ENCODE results near the gene WHRN. TPM values are rescaled to one million over a fixed set of nuclear protein-coding genes. Genes with fewer than 3 reads are reported as not detected.

Gene WHRN
- total and polyA plus RNA-seq, 2 donors: 3.2 to 14.9 TPM

DNA sequence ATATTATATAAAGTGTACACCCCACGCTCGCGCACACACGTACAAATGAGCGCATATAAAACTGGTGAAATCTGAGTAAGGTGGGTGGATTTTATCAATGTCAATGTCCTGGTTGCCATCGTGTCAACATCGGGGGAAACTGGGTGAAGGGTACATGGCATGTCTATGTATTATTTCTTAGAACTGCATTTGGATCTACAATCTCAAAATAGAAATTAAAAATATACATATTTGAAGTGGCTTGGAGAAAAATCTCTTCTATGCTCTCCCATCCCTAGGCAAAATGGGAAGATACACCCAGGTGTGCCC is 763 bp upstream of the WHRN start:
- Histone ChIP-seq H3K36me3 (ENCODE audit: control insufficient read depth in 2 of 2, insufficient read depth in 2 of 2, low read length in 1 of 2) (no peaks in the 10 kb centered on the region), H3K4me1 (ENCODE audit: control insufficient read depth in 2 of 2, insufficient read depth in 2 of 2, low read length in 2 of 2) (peaks cover 28 to 45% of the 10 kb centered on the region in 2 donors), H3K9me3 (ENCODE audit: control insufficient read depth in 2 of 2, insufficient read depth in 1 of 2, low read length in 1 of 2) (peaks cover 0 to 4% of the 10 kb centered on the region in 2 donors), H3K27ac (ENCODE audit: low read depth in 1 of 2, low read length in 1 of 2) (no peak overlapping the region), H3K27me3 (ENCODE audit: control insufficient read depth in 2 of 2, insufficient read depth in 1 of 2, low read length in 1 of 2) (peaks cover 2 to 76% of the 10 kb centered on the region in 2 donors), H3K4me3 (ENCODE audit: low read length in 2 of 2) (peak overlapping the region in 1 of 2 donors; percentile 82)
- WGBS: 70% methylated on average over 7 of the region's 7 CpGs
- DNase-seq (ENCODE audit: low read depth in 6 of 9, low spot score in 9 of 9): no peak

DNA sequence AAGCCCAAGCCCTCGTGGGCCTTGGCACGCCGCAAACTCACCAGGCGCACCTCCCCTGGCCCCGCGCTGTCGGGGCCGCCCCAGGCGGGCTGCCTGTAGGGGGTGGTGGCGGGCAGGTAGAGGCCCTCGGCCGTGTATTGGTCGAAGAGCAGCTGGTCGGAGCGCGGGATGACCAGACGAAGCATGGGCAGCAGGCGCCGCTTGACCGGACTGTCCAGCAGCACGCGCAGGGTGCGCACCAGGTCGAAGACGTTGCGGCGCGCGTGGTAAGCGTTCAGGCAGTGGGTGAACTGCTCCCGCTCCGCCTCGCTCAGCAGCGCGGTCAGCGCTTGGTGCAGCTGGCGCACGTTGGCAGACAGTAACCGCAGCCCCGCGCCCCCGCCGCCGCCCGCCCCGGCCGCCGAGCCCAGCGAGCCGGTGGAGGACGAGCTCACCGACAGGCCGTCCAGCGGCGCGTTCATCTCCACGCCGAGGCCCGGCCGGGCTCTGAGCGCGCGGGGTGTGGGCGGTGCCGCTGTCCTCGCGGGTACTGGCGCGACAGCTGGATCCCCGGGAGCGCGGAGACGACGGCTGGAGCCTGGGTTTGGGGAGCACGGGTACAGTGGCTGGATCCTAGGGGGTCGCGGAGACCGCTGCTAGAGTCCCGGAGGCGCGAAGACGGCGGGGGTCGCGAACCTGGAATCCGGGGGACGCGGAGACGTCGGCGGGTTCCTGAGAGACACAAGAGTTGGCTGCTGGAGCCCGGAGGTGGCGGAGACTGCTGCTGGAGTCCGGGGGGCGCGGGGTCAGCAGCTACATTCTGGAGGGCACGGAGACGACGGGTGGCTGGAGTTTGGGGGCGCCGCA is 709 bp downstream of the WHRN start:
- H3K4me3 ChIP-seq (ENCODE audit: low read length in 2 of 2): peak overlapping the region; percentile 58 to 82
- WGBS: 10% methylated on average over 101 of the region's 101 CpGs
- peaks cover 0 to 4% of the 10 kb centered on the region in 2 donors for H3K9me3 ChIP-seq (ENCODE audit: control insufficient read depth in 2 of 2, insufficient read depth in 1 of 2, low read length in 1 of 2)
- no peaks in the 10 kb centered on the region for H3K36me3 ChIP-seq (ENCODE audit: control insufficient read depth in 2 of 2, insufficient read depth in 2 of 2, low read length in 1 of 2)
- H3K27me3 ChIP-seq (ENCODE audit: control insufficient read depth in 2 of 2, insufficient read depth in 1 of 2, low read length in 1 of 2): peaks cover 2 to 82% of the 10 kb centered on the region in 2 donors
- H3K27ac ChIP-seq (ENCODE audit: low read depth in 1 of 2, low read length in 1 of 2): peak overlapping the region; percentile 18 to 58
- DNase-seq (ENCODE audit: low read depth in 6 of 9, low spot score in 9 of 9): peak in 4 of 9 donors; percentile 26 to 57 (median 36)
- peaks cover 28 to 45% of the 10 kb centered on the region in 2 donors for H3K4me1 ChIP-seq (ENCODE audit: control insufficient read depth in 2 of 2, insufficient read depth in 2 of 2, low read length in 2 of 2)

DNA sequence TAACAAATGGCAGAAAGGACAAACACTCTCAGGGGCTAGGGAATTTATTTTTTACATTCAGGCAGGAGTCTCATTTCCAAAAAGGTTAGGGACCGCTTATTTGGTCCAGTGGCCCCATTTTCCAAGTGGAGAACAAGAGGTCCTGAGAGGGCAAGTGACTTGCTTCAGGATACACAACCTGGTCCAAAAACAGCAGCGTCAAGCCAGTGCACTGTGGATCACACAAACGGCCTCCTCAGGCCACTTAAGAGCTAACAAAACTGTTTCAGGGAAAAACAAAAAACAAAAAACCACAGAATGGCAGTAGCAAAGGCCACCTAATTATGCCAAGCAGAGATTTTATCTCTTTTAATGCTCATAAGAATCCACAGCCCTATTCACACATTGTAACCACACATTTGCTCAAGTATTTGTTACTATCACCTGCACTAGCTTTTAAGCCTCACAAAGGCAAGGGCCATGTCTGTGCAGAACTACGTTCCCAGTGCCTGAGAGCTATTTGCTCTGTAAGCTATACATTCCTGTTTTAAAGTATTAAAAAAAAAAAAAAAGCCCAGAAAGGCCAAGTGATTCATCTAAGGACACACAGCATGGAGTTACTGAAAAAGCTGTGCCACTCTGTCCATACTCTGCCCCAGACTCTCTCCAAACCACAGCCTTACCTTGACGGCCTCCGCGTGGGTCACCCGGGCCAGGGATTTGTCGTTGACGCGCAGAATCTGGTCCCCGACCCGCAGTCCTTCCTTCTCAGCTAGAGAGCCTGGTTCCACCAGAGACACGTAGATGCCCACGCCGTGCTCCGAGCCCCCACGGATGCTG is 1.5 kb downstream of the WHRN start:
- Histone ChIP-seq H3K9me3 (ENCODE audit: control insufficient read depth in 2 of 2, insufficient read depth in 1 of 2, low read length in 1 of 2) (peaks cover 0 to 4% of the 10 kb centered on the region in 2 donors), H3K27ac (ENCODE audit: low read depth in 1 of 2, low read length in 1 of 2) (peak overlapping the region; percentile 56 to 61), H3K27me3 (ENCODE audit: control insufficient read depth in 2 of 2, insufficient read depth in 1 of 2, low read length in 1 of 2) (peaks cover 2 to 84% of the 10 kb centered on the region in 2 donors), H3K4me3 (ENCODE audit: low read length in 2 of 2) (peak overlapping the region; percentile 58 to 82), H3K36me3 (ENCODE audit: control insufficient read depth in 2 of 2, insufficient read depth in 2 of 2, low read length in 1 of 2) (no peaks in the 10 kb centered on the region), H3K4me1 (ENCODE audit: control insufficient read depth in 2 of 2, insufficient read depth in 2 of 2, low read length in 2 of 2) (peaks cover 28 to 48% of the 10 kb centered on the region in 2 donors)
- DNase-seq (ENCODE audit: low read depth in 6 of 9, low spot score in 9 of 9): peak in 1 of 9 donors; percentile 33
- 80% methylated on average over 18 of the region's 18 CpGs for WGBS

DNA sequence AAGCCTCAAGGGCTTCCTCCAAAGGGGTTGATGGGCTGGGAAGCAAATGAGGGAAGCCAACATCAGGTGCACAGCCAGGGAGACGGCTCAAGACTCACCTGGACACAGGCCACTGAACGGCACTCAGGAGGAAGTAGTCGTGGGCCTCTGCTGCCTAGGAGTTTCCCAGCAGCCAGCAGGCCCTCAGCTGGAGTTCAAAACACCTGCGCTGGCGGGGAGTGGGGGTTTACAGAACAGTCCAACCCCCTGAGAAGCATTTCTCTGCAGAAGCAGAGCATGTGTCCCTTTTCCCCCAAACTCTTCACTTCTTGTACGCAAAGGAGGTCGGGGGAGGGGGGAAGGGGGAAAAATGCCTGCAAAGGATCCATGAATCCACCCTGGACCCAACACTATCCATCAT is 2.3 kb downstream of the WHRN start:
- no peaks in the 10 kb centered on the region for H3K36me3 ChIP-seq (ENCODE audit: control insufficient read depth in 2 of 2, insufficient read depth in 2 of 2, low read length in 1 of 2)
- H3K27ac ChIP-seq (ENCODE audit: low read depth in 1 of 2, low read length in 1 of 2): peak overlapping the region; percentile 47 to 61
- peaks cover 28 to 43% of the 10 kb centered on the region in 2 donors for H3K4me1 ChIP-seq (ENCODE audit: control insufficient read depth in 2 of 2, insufficient read depth in 2 of 2, low read length in 2 of 2)
- peak in 2 of 9 donors; percentile 46 to 60 for DNase-seq (ENCODE audit: low read depth in 6 of 9, low spot score in 9 of 9)
- H3K27me3 ChIP-seq (ENCODE audit: control insufficient read depth in 2 of 2, insufficient read depth in 1 of 2, low read length in 1 of 2): peaks cover 2 to 88% of the 10 kb centered on the region in 2 donors
- WGBS: 17% methylated on average over 7 of the region's 7 CpGs
- peak overlapping the region; percentile 58 to 82 for H3K4me3 ChIP-seq (ENCODE audit: low read length in 2 of 2)
- H3K9me3 ChIP-seq (ENCODE audit: control insufficient read depth in 2 of 2, insufficient read depth in 1 of 2, low read length in 1 of 2): peaks cover 0 to 4% of the 10 kb centered on the region in 2 donors

DNA sequence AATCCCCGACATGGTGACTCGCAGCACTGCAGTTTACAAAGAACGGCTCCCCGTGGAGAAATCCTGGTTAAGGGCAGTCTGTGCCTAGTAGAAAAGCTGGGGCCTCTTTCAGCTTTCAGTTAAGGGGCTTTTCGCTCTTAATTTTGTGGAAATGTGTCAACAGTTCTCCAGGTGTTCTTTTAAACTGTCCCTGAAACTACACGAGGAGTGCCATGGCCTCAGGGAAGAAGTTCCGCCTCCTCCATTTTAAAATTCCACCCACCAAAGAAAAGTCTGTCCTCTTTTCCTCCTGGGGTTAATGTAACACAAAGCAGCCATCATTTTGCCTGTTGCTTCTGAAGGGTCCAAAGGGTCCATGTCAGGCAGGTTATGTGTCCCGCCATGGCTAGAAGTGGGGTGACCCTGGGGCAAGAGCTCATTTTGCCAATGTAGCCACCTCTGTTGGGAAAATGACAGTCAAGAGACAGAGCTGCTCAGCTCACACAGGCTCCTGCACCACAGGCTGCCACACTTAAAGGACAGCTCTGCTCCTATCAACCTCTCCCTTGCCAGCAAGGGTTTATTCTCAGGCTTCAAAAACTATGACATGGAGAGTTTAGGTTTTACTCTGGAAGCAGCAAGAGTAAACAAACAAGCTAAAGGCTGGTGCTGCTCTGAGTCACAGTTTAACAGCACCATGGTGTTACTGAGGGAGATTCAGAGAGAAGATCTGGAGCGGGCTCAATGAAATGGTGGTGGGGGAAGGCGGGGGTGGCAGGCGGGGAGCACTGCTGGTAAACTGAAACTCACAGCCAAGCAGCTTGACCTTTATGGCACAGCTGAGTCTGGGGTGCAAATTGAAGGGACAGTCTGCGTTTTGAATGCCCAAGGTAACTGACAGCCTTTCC is 3.2 kb downstream of the WHRN start:
- H3K4me1 ChIP-seq (ENCODE audit: control insufficient read depth in 2 of 2, insufficient read depth in 2 of 2, low read length in 2 of 2): peaks cover 29 to 39% of the 10 kb centered on the region in 2 donors
- peak overlapping the region; percentile 61 to 70 for H3K27ac ChIP-seq (ENCODE audit: low read depth in 1 of 2, low read length in 1 of 2)
- 87% methylated on average over 12 of the region's 12 CpGs for WGBS

DNA sequence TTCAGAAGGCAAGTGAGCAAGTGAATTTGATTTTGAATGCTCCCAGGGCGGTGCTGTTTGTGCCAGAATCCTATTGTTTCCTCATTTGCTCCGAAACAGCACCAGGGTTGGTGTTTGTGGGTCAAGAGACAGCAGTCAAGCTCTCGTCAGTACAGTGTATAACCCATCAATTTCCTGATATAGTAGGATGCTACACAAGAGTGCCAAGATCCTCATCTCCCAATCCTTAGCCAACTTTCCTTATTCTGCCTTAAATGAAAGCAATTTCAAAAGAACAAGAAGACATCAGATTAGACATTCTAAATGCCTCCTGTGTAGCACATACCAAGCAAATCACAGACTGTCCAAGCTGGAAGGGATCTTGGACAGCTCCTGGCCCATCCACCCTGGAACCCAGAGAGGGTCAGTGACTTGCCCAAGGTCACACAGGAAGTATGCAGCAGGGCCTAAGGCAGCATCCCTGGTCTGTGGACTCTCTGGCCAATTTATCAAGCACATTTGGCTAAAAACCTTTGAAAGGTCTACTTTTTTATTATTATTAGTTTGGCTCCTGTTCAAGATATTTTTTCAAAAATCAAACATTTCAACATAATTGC is 4.5 kb downstream of the WHRN start:
- no peaks in the 10 kb centered on the region for H3K36me3 ChIP-seq (ENCODE audit: control insufficient read depth in 2 of 2, insufficient read depth in 2 of 2, low read length in 1 of 2)
- H3K27ac ChIP-seq (ENCODE audit: low read depth in 1 of 2, low read length in 1 of 2): no peak overlapping the region
- peaks cover 0 to 4% of the 10 kb centered on the region in 2 donors for H3K9me3 ChIP-seq (ENCODE audit: control insufficient read depth in 2 of 2, insufficient read depth in 1 of 2, low read length in 1 of 2)
- H3K4me1 ChIP-seq (ENCODE audit: control insufficient read depth in 2 of 2, insufficient read depth in 2 of 2, low read length in 2 of 2): peaks cover 26 to 36% of the 10 kb centered on the region in 2 donors
- no peak for DNase-seq (ENCODE audit: low read depth in 6 of 9, low spot score in 9 of 9)
- no peak overlapping the region for H3K4me3 ChIP-seq (ENCODE audit: low read length in 2 of 2)
- 96% methylated on average over 3 of the region's 3 CpGs for WGBS
- H3K27me3 ChIP-seq (ENCODE audit: control insufficient read depth in 2 of 2, insufficient read depth in 1 of 2, low read length in 1 of 2): peaks cover 0 to 78% of the 10 kb centered on the region in 2 donors

More for the DNA sequence above, 3.2 kb downstream of the WHRN start:
- H3K4me3 ChIP-seq (ENCODE audit: low read length in 2 of 2): peak overlapping the region in 1 of 2 donors; percentile 82
- peaks cover 0 to 4% of the 10 kb centered on the region in 2 donors for H3K9me3 ChIP-seq (ENCODE audit: control insufficient read depth in 2 of 2, insufficient read depth in 1 of 2, low read length in 1 of 2)
- no peaks in the 10 kb centered on the region for H3K36me3 ChIP-seq (ENCODE audit: control insufficient read depth in 2 of 2, insufficient read depth in 2 of 2, low read length in 1 of 2)
- peak in 1 of 9 donors; percentile 24 for DNase-seq (ENCODE audit: low read depth in 6 of 9, low spot score in 9 of 9)
- H3K27me3 ChIP-seq (ENCODE audit: control insufficient read depth in 2 of 2, insufficient read depth in 1 of 2, low read length in 1 of 2): peaks cover 2 to 82% of the 10 kb centered on the region in 2 donors

DNA sequence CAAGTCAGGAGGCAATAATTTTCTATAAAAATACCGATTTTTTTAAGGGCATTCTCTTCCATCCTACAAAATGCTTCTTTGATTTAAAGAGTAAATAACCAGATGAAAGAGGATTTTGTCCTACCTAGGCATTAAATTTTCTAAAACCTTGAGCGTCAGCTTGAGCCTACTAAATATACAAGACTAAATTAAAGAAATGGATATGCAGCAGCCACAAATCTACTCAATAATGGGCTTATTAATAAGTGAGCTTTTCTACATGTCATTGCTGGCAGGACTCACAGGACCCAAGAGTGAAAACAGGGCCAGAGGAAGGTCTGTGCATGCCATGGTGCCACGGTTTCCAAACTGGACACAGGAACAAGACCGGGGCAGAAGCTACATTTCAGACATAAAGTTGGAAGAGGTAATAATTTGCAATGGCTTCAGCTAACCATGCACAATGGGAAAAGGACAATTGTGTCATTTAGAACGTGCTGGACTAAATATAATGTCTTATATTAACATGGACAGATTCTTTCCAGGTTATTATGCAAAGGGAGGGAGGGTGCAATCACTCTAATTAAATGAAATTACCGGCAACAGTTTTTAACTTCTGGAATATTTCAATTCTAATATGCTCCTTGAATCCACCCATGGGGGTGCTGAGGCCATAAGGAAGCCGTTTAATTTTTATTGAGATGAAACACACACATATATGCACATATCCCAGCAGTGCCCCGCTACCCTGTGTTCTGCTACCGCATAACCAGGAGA is 5.2 kb downstream of the WHRN start:
- Histone ChIP-seq H3K27me3 (ENCODE audit: control insufficient read depth in 2 of 2, insufficient read depth in 1 of 2, low read length in 1 of 2) (peaks cover 0 to 76% of the 10 kb centered on the region in 2 donors), H3K36me3 (ENCODE audit: control insufficient read depth in 2 of 2, insufficient read depth in 2 of 2, low read length in 1 of 2) (no peaks in the 10 kb centered on the region), H3K4me1 (ENCODE audit: control insufficient read depth in 2 of 2, insufficient read depth in 2 of 2, low read length in 2 of 2) (peaks cover 24 to 31% of the 10 kb centered on the region in 2 donors), H3K27ac (ENCODE audit: low read depth in 1 of 2, low read length in 1 of 2) (no peak overlapping the region), H3K9me3 (ENCODE audit: control insufficient read depth in 2 of 2, insufficient read depth in 1 of 2, low read length in 1 of 2) (peaks cover 0 to 4% of the 10 kb centered on the region in 2 donors), H3K4me3 (ENCODE audit: low read length in 2 of 2) (no peak overlapping the region)
- 96% methylated on average over 9 of the region's 9 CpGs for WGBS
- no peak for DNase-seq (ENCODE audit: low read depth in 6 of 9, low spot score in 9 of 9)

DNA sequence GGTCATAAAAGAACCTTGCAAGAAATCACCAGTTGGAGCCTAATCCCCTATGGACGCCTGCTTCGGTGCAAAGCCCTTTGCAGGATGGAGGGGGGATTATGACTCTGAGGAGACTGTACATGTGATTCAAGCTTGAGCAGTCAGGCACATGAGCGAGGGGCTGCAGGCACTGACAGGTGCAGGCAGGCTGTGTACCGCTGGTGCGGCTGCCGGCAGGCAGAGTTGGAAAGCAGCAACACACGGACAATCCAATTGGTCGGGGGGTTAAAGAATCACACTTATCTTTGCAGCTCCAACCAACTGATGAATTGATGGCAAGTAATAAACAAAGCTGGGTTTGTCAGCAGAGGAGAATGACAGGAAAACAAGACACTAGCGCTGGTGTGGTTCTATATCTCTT is 5.7 kb downstream of the WHRN start:
- 77% methylated on average over 9 of the region's 9 CpGs for WGBS
- Histone ChIP-seq H3K9me3 (ENCODE audit: control insufficient read depth in 2 of 2, insufficient read depth in 1 of 2, low read length in 1 of 2) (peaks cover 0 to 4% of the 10 kb centered on the region in 2 donors), H3K4me3 (ENCODE audit: low read length in 2 of 2) (no peak overlapping the region), H3K27ac (ENCODE audit: low read depth in 1 of 2, low read length in 1 of 2) (no peak overlapping the region), H3K27me3 (ENCODE audit: control insufficient read depth in 2 of 2, insufficient read depth in 1 of 2, low read length in 1 of 2) (peaks cover 0 to 76% of the 10 kb centered on the region in 2 donors), H3K4me1 (ENCODE audit: control insufficient read depth in 2 of 2, insufficient read depth in 2 of 2, low read length in 2 of 2) (peaks cover 24 to 26% of the 10 kb centered on the region in 2 donors), H3K36me3 (ENCODE audit: control insufficient read depth in 2 of 2, insufficient read depth in 2 of 2, low read length in 1 of 2) (no peaks in the 10 kb centered on the region)
- peak in 2 of 9 donors; percentile 35 to 37 for DNase-seq (ENCODE audit: low read depth in 6 of 9, low spot score in 9 of 9)

All from thymus (tissue), 11 donors.